Measurements from ENCODE around the gene TTC29.

DNA sequence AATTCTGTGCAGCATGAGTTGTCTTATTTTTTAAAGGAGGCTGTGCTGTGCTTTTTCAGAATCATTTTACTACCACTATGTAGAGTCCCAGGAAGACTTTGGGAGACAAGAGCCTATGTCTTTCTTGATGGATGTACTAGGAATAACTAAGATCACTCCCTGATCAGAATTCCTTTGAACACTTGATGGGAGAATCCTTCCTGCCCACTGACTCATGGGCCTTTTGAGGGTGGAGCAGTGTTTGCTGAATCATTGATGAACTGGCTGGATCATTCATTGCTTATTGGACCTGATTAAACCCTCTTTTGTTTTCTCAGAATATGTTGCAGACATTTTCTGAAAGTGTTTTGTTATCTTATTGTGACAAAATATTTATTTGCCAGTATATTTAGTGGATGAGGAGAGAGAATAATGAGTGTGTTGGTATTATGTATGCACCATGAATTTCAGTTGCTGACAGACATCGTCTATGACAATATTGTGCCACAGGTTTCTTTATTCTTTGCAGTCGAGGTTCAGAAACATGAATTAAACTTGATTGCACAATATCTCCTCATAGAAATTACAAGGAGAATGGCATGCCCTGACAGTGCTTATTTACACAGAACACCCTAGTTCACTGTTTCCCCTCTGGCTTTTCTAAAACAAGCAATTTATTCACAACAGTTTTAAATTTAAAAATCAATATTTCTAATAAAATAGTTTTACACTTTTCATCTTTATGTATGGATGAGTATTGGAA is 270.7 kb downstream of the TTC29 start:
- TF ChIP-seq, protein P1, sequence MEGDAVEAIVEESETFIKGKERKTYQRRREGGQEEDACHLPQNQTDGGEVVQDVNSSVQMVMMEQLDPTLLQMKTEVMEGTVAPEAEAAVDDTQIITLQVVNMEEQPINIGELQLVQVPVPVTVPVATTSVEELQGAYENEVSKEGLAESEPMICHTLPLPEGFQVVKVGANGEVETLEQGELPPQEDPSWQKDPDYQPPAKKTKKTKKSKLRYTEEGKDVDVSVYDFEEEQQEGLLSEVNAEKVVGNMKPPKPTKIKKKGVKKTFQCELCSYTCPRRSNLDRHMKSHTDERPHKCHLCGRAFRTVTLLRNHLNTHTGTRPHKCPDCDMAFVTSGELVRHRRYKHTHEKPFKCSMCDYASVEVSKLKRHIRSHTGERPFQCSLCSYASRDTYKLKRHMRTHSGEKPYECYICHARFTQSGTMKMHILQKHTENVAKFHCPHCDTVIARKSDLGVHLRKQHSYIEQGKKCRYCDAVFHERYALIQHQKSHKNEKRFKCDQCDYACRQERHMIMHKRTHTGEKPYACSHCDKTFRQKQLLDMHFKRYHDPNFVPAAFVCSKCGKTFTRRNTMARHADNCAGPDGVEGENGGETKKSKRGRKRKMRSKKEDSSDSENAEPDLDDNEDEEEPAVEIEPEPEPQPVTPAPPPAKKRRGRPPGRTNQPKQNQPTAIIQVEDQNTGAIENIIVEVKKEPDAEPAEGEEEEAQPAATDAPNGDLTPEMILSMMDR (IDR thresholded peaks at IDR 0.05), result no peak
- TF ChIP-seq ZFX (IDR thresholded peaks at IDR 0.05; ENCODE audit: borderline replicate concordance), result no peak
